Esophagus squamous epithelium (tissue), 4 donors: Measurements from ENCODE around the gene DROSHA.

Experiments used
- CTCF ChIP-seq, 6 experiments: fragments of 450-650 bp in 4 of 6; fragments of 200-600 bp in 2 of 6; sonication (generic) in 2 of 6; IDR thresholded peaks; one replicate each; pipeline ENCODE4 v1.5.1; 2016 to 2019; ENCODE audit warnings: antibody characterized with exemption in 6 of 6, mild to moderate bottlenecking in 4 of 6, moderate library complexity in 4 of 6
- POLR2A ChIP-seq, 4 donors: fragments of 450-650 bp; IDR thresholded peaks; one replicate each; pipeline ENCODE4 v1.6.1; 2017; ENCODE audit warnings: antibody characterized with exemption in 4 of 4, mild to moderate bottlenecking in 4 of 4, moderate library complexity in 3 of 4

- TF ChIP-seq CTCF (IDR thresholded peaks at IDR 0.05), result no peak
- TF ChIP-seq POLR2A (IDR thresholded peaks at IDR 0.05), result no peak
Measured at GRCh38 chr5:31495336-31495735, 36.6 kb downstream of the DROSHA start.
